Umbilical cord (tissue), 2 donors: Measurements from ENCODE around the gene CCDC12. TPM values are rescaled to one million over a fixed set of nuclear protein-coding genes. Genes with fewer than 3 reads are reported as not detected.

Experiments
- DNase-seq: peaks from one replicate; pipeline ENCODE4 v3.0.0-alpha.2; 2015; ENCODE audit warnings: low spot score
- total RNA-seq: library from RNA; depleted of rRNA; stranded (reverse); fragments of >200 nt; gene quantifications from one replicate; pipeline ENCODE4 v1.2.3, GENCODE V29; 2014; ENCODE audit warnings: low replicate concordance; ENCODE audit not compliant: insufficient read depth

The CCDC12 gene
- total RNA-seq, 1 donor from 2014 or later, result 17.3 TPM

- no peak for DNase-seq
Measured at GRCh38 chr3:46906471-46907058, 70.0 kb downstream of the CCDC12 start.

- no peak for DNase-seq
Measured at GRCh38 chr3:46905661-46906451, 70.7 kb downstream of the CCDC12 start.

- DNase-seq, result no peak
Measured at GRCh38 chr3:46905213-46905560, 71.4 kb downstream of the CCDC12 start.

GRCh38 chr3:46904303-46905212 is 72.0 kb downstream of the CCDC12 start:
- DNase-seq, result no peak

GRCh38 chr3:46903341-46904302 is 72.9 kb downstream of the CCDC12 start:
- no peak for DNase-seq

GRCh38 chr3:46902188-46902631 is 74.3 kb downstream of the CCDC12 start:
- DNase-seq, result no peak

GRCh38 chr3:46901591-46902187 is 74.9 kb downstream of the CCDC12 start:
- DNase-seq, result no peak

GRCh38 chr3:46901061-46901460 is 75.5 kb downstream of the CCDC12 start:
- no peak for DNase-seq

- no peak for DNase-seq
Measured at GRCh38 chr3:46900356-46900755, 76.2 kb downstream of the CCDC12 start.

GRCh38 chr3:46900007-46900292 is 76.6 kb downstream of the CCDC12 start:
- DNase-seq, result no peak

- DNase-seq, result no peak
Measured at GRCh38 chr3:46899151-46900006, 77.2 kb downstream of the CCDC12 start.

GRCh38 chr3:46898321-46899150 is 78.0 kb downstream of the CCDC12 start:
- no peak for DNase-seq

- no peak for DNase-seq
Measured at GRCh38 chr3:46897829-46898320, 78.7 kb downstream of the CCDC12 start.

GRCh38 chr3:46897031-46897430 is 79.5 kb downstream of the CCDC12 start:
- DNase-seq, result no peak

GRCh38 chr3:46896386-46896785 is 80.2 kb downstream of the CCDC12 start:
- no peak for DNase-seq

- no peak for DNase-seq
Measured at GRCh38 chr3:46895761-46896160, 80.8 kb downstream of the CCDC12 start.

- DNase-seq, result peak; percentile 67
Measured at GRCh38 chr3:46895204-46895660, 81.3 kb downstream of the CCDC12 start.

GRCh38 chr3:46894256-46894655 is 82.3 kb downstream of the CCDC12 start:
- DNase-seq, result no peak

GRCh38 chr3:46893763-46894162 is 82.8 kb downstream of the CCDC12 start:
- DNase-seq, result no peak
